ENCODE results near the gene PPP5C. TPM values are rescaled to one million over a fixed set of nuclear protein-coding genes. Genes with fewer than 3 reads are reported as not detected.

The PPP5C gene
- total and polyA plus RNA-seq, 7 donors = 27.6 to 62.3 (median 43.9) TPM

- Histone ChIP-seq H3K27me3 (peaks cover 14 to 86% (median 78%) of the 10 kb centered on the region in 3 donors), H3K4me1 (peaks cover 0 to 51% (median 34%) of the 10 kb centered on the region in 4 donors), H3K36me3 (no peaks in the 10 kb centered on the region), H3K4me3 (no peak overlapping the region), H3K27ac (no peak overlapping the region), H3K9me3 (no peaks in the 10 kb centered on the region)
- WGBS, 2 donors = 10 to 14% methylated on average over 6 of the region's 6 CpGs
- intact Hi-C loops (cut with DNase I) = no loop called here
- no peak for DNase-seq
- TF ChIP-seq EP300 (IDR thresholded peaks at IDR 0.05) (no peak), POLR2AphosphoS5 (IDR thresholded peaks at IDR 0.05) (no peak), POLR2A (IDR thresholded peaks at IDR 0.05) (no peak)
These were observed 60.1 kb downstream of the PPP5C start for GRCh38 chr19:46406976-46407375.

- intact Hi-C loops (cut with DNase I) = no loop called here
- Histone ChIP-seq H3K4me1 (peaks cover 0 to 62% (median 45%) of the 10 kb centered on the region in 4 donors), H3K27ac (peak overlapping the region; percentile 32 to 62 (median 58)), H3K36me3 (no peaks in the 10 kb centered on the region), H3K27me3 (peaks cover 18 to 88% (median 80%) of the 10 kb centered on the region in 3 donors), H3K9me3 (no peaks in the 10 kb centered on the region), H3K4me3 (peak overlapping the region in 1 of 4 donors; percentile 8)
- 27 to 31% methylated on average over 23 of the region's 23 CpGs for WGBS, 2 donors
- TF ChIP-seq POLR2AphosphoS5 (IDR thresholded peaks at IDR 0.05) = no peak
- TF ChIP-seq CTCF (IDR thresholded peaks at IDR 0.05) = no peak
- TF ChIP-seq EP300 (IDR thresholded peaks at IDR 0.05) = no peak
- TF ChIP-seq POLR2A (IDR thresholded peaks at IDR 0.05) = no peak
- DNase-seq = no peak
These were observed 61.2 kb downstream of the PPP5C start for GRCh38 chr19:46407856-46408663.

GRCh38 chr19:46408664-46409039 is 61.8 kb downstream of the PPP5C start:
- no peaks in the 10 kb centered on the region for H3K9me3 ChIP-seq
- H3K4me3 ChIP-seq = peak overlapping the region in 1 of 4 donors; percentile 8
- H3K4me1 ChIP-seq = peaks cover 0 to 68% (median 50%) of the 10 kb centered on the region in 4 donors
- peak; percentile 93 for DNase-seq
- intact Hi-C loops (cut with DNase I) = no loop called here
- peaks cover 23 to 88% (median 85%) of the 10 kb centered on the region in 3 donors for H3K27me3 ChIP-seq
- H3K27ac ChIP-seq = peak overlapping the region; percentile 55 to 63 (median 61)
- TF ChIP-seq EP300 (IDR thresholded peaks at IDR 0.05) (no peak), POLR2AphosphoS5 (IDR thresholded peaks at IDR 0.05) (peak in 2 of 4 donors; percentile 19 to 33)
- 3 to 10% methylated on average over 11 of the region's 11 CpGs for WGBS, 2 donors
- no peaks in the 10 kb centered on the region for H3K36me3 ChIP-seq

GRCh38 chr19:46409191-46409590 is 62.3 kb downstream of the PPP5C start:
- H3K9me3 ChIP-seq = no peaks in the 10 kb centered on the region
- no peak for DNase-seq
- no peaks in the 10 kb centered on the region for H3K36me3 ChIP-seq
- H3K27ac ChIP-seq = peak overlapping the region; percentile 55 to 63 (median 61)
- peaks cover 23 to 87% (median 83%) of the 10 kb centered on the region in 3 donors for H3K27me3 ChIP-seq
- intact Hi-C loops (cut with DNase I) = no loop called here
- TF ChIP-seq CTCF (IDR thresholded peaks at IDR 0.05) (no peak), EP300 (IDR thresholded peaks at IDR 0.05) (no peak), POLR2AphosphoS5 (IDR thresholded peaks at IDR 0.05) (no peak), POLR2A (IDR thresholded peaks at IDR 0.05) (no peak)
- no peak overlapping the region for H3K4me3 ChIP-seq
- peaks cover 0 to 65% (median 47%) of the 10 kb centered on the region in 4 donors for H3K4me1 ChIP-seq
- WGBS, 2 donors = 77 to 79% methylated on average over 3 of the region's 3 CpGs

- Histone ChIP-seq H3K9me3 (no peaks in the 10 kb centered on the region), H3K36me3 (no peaks in the 10 kb centered on the region), H3K27ac (peak overlapping the region in 1 of 4 donors; percentile 63), H3K4me1 (peaks cover 0 to 55% (median 36%) of the 10 kb centered on the region in 4 donors), H3K27me3 (peaks cover 16 to 87% (median 74%) of the 10 kb centered on the region in 3 donors), H3K4me3 (peak overlapping the region in 1 of 4 donors; percentile 51)
- TF ChIP-seq POLR2A (IDR thresholded peaks at IDR 0.05) = no peak
- WGBS, 2 donors = 82 to 84% methylated on average over 13 of the region's 13 CpGs
- no peak for DNase-seq
- intact Hi-C loops (cut with DNase I) = no loop called here
These were observed 63.6 kb downstream of the PPP5C start for GRCh38 chr19:46410205-46411087.
